Fibroblast of skin of left quadriceps (primary cell): ENCODE data around the gene TRAPPC5.

Experiments used
- DNase-seq, 2 experiments: peaks; one replicate each; pipeline ENCODE4 v3.0.0-alpha.2; 2013; ENCODE audit warnings: low read depth in 2 of 2

Gene TRAPPC5

DNA sequence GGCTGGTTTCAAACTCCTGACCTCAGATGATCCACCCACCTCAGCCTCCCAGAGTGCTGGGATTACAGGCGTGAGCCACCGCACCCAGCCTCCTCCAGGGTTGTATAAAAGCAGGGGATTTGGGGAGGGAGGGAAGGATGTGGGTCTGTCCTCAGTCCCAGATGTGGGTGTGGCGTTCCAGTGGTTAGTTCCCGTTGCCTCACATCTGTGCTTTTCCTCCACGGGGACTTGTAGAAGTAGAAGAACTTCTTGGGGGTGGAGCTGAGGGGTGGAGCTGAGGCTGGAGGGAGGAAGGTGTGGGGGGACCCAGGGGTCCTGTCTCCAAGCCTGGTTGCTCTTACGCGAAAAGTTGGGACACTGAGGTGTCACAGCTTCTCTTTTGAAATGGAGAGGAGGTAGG is 4.3 kb upstream of the TRAPPC5 start:
- DNase-seq, result no peak

DNA sequence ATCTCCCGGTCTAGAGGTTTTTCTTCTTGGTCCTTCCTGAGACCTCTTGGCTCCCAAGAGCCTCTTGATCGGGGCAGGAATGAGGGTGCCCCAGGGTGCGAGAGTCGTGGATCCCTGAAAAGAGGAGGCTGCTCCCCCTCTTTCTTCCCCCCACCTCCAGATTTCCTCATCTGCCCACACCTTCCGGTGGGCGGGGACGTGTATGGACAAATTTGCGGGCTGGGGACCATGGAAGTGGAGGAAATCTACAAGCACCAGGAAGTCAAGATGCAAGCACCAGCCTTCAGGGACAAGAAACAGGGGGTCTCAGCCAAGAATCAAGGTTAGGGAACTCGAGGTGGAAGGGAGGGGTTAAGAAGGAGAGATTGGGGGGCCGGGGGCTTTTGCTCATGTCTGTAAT is 3.8 kb upstream of the TRAPPC5 start, which contains the start of gene MCEMP1:
Gene MCEMP1, plus strand, starts transcription at position 237 of the 400 bp plus-strand sequence. Its CDS starts 31 bp downstream, at position 268.
- DNase-seq, result no peak

- no peak for DNase-seq
Measured at GRCh38 chr19:7677669-7678311, 2.8 kb upstream of the TRAPPC5 start.

DNA sequence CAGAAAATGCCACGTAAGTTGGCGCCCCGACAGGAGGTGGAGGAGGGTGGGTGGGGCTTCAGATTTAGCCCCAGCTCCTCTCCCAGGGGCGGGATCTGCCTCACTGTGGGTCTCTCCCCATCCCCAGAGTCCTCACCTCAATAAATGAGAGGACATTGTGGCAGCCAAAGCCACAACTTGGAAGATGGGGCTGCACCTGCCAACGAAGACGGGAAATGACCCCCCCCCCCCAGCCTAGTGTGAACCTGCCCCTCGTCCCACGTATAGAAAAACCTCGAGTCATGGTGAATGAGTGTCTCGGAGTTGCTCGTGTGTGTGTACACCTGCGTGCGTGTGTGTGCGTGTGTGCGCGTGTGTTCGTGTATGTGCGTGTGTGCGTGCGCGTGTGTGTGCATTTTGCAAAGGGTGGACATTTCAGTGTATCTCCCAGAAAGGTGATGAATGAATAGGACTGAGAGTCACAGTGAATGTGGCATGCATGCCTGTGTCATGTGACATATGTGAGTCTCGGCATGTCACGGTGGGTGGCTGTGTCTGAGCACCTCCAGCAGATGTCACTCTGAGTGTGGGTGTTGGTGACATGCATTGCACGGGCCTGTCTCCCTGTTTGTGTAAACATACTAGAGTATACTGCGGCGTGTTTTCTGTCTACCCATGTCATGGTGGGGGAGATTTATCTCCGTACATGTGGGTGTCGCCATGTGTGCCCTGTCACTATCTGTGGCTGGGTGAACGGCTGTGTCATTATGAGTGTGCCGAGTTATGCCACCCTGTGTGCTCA is 1.5 kb upstream of the TRAPPC5 start:
- no peak for DNase-seq

DNA sequence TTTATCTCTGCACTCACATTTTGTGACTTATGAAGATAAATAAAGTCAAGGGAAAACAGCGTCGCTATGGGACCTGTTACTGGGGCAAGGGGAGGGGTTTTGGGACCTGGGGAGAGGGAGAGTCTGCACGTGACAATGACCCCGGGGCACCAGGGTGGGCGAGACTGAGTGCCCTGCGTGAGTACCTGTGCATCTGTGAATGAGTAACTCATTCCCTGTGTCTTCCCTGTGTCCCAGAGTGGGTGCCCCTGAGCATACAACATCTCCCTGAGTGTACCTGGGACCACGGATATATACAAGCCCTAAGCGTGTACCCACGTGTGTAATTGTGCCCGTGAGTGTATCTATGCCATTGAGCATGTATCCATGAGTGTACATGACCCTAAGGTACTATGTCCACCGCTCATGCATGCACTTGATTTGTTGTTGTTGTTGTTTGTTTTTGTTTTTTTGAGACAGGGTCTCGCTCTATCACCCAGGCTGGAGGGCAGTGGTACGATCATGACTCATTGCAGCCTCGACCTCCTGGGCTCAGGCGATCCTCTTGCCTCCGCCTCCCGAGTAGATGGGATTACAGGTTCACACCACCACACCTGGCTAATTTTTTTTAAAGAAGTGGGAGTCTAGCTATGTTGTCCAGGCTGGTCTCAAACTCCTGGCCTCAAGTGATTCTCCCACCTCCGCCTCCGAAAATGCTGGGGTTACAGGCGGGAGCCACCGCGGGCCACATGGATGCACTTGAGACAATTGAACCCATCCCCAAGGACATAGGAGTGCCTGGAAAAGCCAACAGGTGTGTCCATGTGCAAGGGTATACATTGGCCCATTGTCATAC is 645 bp upstream of the TRAPPC5 start:
- DNase-seq, result no peak

DNA sequence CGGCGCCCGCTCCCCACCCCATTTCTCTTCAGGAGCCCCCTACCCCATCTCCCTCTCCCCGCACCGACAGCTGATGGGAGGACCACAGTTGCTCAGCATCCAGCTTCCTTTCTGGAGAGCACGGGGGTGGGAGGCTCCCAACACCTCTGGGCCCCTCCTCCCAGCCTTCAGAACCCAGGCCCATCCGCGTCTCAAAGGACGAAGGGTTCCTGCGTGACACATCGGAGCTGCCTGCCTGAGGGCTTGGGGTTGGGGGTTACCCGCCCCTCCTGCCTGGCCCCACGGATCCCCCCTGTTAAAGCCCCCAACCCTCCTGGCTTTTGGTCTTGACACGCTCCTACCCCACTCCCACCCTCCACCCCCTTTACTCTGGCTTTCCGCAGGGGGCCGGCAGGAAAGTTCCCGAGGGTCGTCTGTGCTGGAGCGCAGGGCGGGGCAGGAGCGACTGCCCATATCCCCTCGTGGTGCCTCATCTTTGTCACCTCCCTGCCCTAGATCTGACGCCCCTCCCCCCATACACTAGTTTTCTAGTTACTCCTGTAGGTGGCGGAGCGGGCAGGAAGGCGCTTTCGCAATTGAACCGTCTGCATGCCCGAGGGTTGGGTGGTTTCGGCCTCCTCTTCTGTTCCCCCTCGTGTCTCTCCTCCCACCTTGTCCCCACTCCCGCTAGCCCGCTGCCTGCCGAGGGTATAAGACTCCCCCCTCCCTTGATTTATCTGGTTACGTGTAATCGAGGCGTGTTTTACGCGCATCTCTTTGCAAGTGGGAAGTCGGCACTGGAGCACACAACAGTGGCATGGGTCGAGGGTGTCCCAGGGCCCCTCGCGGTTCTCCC is 924 bp downstream of the TRAPPC5 start:
- DNase-seq, result peak; percentile 51

- DNase-seq, result no peak
Measured at GRCh38 chr19:7682175-7682855, 1.7 kb downstream of the TRAPPC5 start.

DNA sequence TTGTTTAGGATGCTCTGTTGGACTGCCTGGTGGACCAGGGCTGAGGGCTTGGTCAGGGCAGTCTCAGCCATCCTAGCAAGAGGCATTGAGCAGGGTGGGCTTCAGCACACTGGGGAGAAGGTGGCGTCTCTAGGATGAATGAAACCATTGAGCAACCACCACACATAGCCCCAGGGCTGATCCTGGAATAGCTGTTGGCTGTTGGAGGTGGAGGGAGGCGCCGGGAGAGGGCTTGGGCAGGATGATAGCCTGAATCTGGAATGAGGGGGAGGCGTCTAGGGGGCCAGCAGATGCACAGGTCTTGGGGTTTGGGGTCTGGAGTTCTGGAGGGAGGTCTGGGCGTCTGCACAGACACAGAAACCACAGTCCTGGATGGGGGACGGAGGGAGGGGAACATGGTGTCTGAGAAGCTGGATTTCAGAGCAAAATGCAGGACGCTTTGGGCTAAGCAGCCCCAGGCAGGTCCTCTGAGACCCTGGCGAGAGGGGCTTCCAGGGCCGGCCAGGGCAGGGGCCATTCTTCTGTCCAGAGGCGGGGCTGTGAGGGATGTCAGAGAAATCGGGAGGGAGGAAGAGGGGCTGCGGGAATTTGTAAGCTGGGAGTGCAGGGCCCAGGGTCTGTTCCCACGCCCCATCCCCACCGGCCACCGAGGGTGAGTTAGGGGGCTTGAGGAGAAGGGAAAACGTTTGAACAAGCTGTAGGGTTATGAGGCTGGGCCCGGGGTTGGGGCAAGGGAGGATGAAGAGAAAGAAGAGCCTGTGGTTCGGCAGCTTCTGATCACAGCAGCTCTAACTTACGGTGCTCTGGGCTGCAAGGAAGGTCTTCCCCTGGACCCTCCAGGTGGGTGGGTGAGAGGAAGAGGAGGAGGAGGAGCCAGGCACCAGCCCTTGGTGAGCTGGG is 5.2 kb downstream of the TRAPPC5 start:
- no peak for DNase-seq

DNA sequence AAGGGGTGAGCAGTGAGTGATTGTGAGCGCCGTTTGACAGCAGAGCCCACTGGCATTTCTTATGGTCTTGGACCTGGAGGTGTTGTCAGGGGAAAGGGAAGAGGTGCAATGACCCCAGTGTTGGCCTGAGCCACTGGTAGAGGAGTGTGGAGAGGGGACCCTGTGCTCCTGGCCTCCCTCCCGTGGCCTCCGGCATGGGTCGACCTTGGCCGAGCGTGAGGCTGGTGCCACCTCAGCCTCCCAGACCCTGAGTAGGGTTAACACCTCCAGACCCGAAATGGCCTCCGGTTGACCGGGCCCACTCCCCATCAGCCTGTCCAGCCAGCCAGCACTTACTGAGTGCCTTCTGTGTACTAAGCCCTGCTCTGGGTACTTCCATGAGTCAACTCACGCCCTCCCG is 6.5 kb downstream of the TRAPPC5 start:
- no peak for DNase-seq

DNA sequence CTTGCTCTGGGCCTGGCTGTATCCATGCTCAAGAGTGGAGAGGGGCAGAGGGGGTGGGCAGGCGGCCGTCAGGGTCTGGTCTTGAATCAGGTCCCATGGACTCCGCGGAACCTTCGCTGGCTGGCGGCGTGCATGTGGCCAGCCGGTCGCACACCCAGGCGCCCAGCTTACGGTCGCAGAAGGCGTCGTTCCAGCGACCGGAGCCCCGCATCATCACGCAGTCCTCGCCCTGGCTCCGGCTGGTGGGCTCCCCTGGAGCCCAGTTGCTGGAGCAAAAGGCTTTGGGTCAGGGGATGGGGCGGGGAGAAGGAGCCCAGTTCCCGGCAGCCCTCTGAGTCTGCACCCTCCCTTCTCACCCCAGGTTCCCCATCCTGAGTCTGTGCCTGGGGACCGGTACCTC is 8.5 kb downstream of the TRAPPC5 start:
- no peak for DNase-seq

GRCh38 chr19:7690779-7691258 is 10.2 kb downstream of the TRAPPC5 start:
- DNase-seq, result no peak

- DNase-seq, result no peak
Measured at GRCh38 chr19:7691497-7691896, 10.9 kb downstream of the TRAPPC5 start.

GRCh38 chr19:7692417-7693088 is 11.9 kb downstream of the TRAPPC5 start:
- DNase-seq, result no peak

DNA sequence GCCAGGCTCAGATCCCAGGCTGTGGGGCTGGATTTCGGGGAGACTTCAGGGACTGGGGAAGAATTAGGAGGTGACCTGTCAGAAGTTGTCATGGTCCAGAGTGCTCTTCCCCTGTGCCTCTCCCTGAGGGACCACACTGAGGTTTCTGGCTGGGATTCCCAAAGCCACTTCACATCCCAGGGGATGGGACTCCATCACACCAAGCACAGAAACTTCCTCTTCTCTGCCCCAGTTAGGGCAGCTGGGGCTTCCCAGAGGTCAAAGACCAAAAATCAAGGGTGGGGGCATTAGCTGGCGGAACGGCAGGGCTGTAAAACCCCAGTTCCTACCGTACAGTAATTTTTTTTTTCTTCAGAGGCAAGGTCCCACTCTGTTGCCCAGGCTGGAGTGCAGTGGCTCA is 13.9 kb downstream of the TRAPPC5 start:
- no peak for DNase-seq

DNA sequence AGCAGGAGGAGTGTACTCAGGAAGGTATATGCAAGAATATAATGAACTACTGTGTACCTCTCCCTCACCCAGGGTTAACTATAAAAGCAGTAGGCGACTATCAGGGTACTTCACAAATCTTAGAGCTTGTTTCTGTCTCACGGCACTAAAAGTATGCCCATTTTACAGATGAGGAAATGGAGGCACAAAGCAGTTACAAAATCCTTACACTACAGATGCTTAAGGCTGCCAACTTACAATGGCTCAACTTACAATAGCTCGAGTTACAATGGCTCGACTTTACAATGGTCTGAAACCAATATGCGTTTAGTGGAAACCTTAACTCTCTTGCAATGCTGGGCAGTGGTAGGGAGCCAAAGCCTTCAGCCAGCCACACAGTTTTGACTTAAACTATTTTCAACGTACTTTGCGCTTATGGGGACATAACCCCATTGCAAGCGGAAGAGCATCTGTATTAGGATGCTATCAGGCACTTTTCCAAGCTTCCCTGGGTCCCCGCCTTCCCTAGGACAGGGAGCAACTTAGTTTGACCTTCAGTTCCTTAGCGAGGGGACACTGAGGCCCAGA is 17.2 kb downstream of the TRAPPC5 start:
- DNase-seq, result no peak

DNA sequence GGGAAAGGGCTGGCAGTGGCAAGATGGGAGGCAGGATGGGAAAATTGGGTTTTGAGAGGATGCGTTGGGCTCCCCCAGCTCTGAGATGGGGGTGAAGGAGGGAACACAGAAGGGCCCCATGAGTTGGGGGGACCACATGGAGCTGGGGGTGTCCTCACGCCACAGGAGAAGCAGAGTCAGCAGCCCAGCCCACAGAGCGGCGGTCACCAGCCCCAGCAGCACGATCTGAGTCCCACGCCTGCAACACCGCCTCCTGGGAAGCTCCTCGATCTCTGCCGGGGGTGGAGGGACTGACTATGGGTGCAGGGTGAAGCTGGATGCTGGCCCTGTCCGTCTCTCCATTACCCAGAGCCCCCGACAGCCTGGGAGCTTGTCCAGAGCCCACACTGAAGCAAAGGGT is 17.9 kb downstream of the TRAPPC5 start:
- no peak for DNase-seq

- no peak for DNase-seq
Measured at GRCh38 chr19:7699003-7699402, 18.4 kb downstream of the TRAPPC5 start.

GRCh38 chr19:7699417-7700401 is 19.1 kb downstream of the TRAPPC5 start:
- no peak for DNase-seq
